OCI-LY7 (cell line): ENCODE results near the gene SUPT4H1. TPM values are rescaled to one million over a fixed set of nuclear protein-coding genes. Genes with fewer than 3 reads are reported as not detected.

Experiments used
- BruUV-seq: library from RNA; stranded (reverse); fragments of 400-500 nt; replicated peaks from 2 replicates; lab custom pipeline; 2021; lab: Mats Ljungman, UMichigan
- CTCF ChIA-PET: fragments of 300-600 bp; sonication (Branson Sonifier 250); formaldehyde crosslinking; loops from one replicate; lab custom pipeline; 2022; ENCODE audit warnings: antibody characterized with exemption; ENCODE audit not compliant: unreplicated experiment; lab: Charles Lee
- POLR2A ChIA-PET: fragments of 300-600 bp; sonication (Branson Sonifier 250); formaldehyde crosslinking; loops from one replicate; lab custom pipeline; 2022; ENCODE audit warnings: antibody characterized with exemption; lab: Charles Lee
- DNase-seq: peaks from one replicate; pipeline ENCODE4 v3.0.0-alpha.2; 2015; ENCODE audit warnings: low spot score
- H2AFZ ChIP-seq: fragments of 200-600 bp; sonication (generic), shearing (Covaris generic); 2 replicates; pipeline ENCODE4 v1.6.1; 2014; ENCODE audit warnings: mild to moderate bottlenecking, antibody characterized with exemption, low read length, moderate library complexity
- H3K27ac ChIP-seq: fragments of 200-600 bp; sonication (generic); 2 replicates; pipeline ENCODE4 v1.5.1; 2014; ENCODE audit warnings: mixed run types, low read depth, mild to moderate bottlenecking, moderate library complexity, low read length, inconsistent platforms; ENCODE audit not compliant: poor library complexity, severe bottlenecking
- H3K36me3 ChIP-seq: fragments of 200-600 bp; sonication (generic); 2 replicates; pipeline ENCODE4 v1.6.1; 2014; ENCODE audit warnings: mild to moderate bottlenecking, antibody characterized with exemption, low read length, moderate library complexity, mixed read lengths; ENCODE audit not compliant: insufficient read depth
- H3K4me1 ChIP-seq: fragments of 200-600 bp; sonication (generic); 2 replicates; pipeline ENCODE4 v1.5.1; 2014; ENCODE audit warnings: mild to moderate bottlenecking, low read length; ENCODE audit not compliant: insufficient read depth, poor library complexity, severe bottlenecking
- H3K4me2 ChIP-seq: fragments of 200-600 bp; sonication (generic); 2 replicates; pipeline ENCODE4 v1.6.1; 2014; ENCODE audit warnings: mild to moderate bottlenecking, low read length
- H3K4me3 ChIP-seq: fragments of 200-600 bp; sonication (generic); 2 replicates; pipeline ENCODE4 v1.5.1; 2014; ENCODE audit warnings: mild to moderate bottlenecking, low read depth, low read length; ENCODE audit not compliant: poor library complexity, severe bottlenecking
- H3K79me2 ChIP-seq: fragments of 200-600 bp; sonication (generic); 2 replicates; pipeline ENCODE4 v1.6.1; 2016; ENCODE audit warnings: low read depth, mild to moderate bottlenecking, low read length, moderate library complexity, mixed read lengths; ENCODE audit not compliant: insufficient read depth
- H3K9me2 ChIP-seq: fragments of 200-600 bp; sonication (generic); 2 replicates; pipeline ENCODE4 v1.6.1; 2016; ENCODE audit warnings: mild to moderate bottlenecking, low read length, mixed read lengths; ENCODE audit not compliant: insufficient read depth
- H3K9me3 ChIP-seq: fragments of 200-600 bp; sonication (generic); 2 replicates; pipeline ENCODE4 v1.6.1; 2014; ENCODE audit warnings: mild to moderate bottlenecking, mixed run types, low read length, mixed read lengths
- H4K20me1 ChIP-seq: fragments of 200-600 bp; sonication (generic); 2 replicates; pipeline ENCODE4 v1.6.1; 2014; ENCODE audit warnings: mild to moderate bottlenecking, antibody characterized with exemption, low read length, moderate library complexity, mixed read lengths; ENCODE audit not compliant: insufficient read depth
- EZH2phosphoT487 ChIP-seq: fragments of 200-600 bp; sonication (generic); IDR thresholded peaks from 2 replicates; pipeline ENCODE4 v1.6.1; 2018; ENCODE audit warnings: low read depth, borderline replicate concordance, mild to moderate bottlenecking, mixed run types, antibody characterized with exemption, low read length, moderate library complexity, mixed read lengths
- intact Hi-C: fragments of 100-400 bp; cut with micrococcal nuclease; formaldehyde crosslinking; loops from one replicate; pipeline ENCODE4 v1.10.0; 2022; ENCODE audit not compliant: unreplicated experiment
- total RNA-seq, 2 experiments: library from RNA; depleted of rRNA in 1 of 2; stranded (reverse); fragments of >200 nt in 1 of 2; shearing (Covaris generic) in 1 of 2; gene quantifications; 2 replicates each; pipeline ENCODE4 v1.2.3, GENCODE V29; 2014 to 2022
- TF ChIP-seq, protein P1 (sequence below): fragments of 200-600 bp; sonication (generic); conservative IDR thresholded peaks from 2 replicates; pipeline ENCODE4 v1.5.1; 2014; ENCODE audit warnings: mild to moderate bottlenecking, antibody characterized with exemption, low read length, moderate library complexity, mixed read lengths

Gene SUPT4H1
- total RNA-seq, 2 experiments from 2014 or later, result 56.5 to 65.5 TPM

DNA sequence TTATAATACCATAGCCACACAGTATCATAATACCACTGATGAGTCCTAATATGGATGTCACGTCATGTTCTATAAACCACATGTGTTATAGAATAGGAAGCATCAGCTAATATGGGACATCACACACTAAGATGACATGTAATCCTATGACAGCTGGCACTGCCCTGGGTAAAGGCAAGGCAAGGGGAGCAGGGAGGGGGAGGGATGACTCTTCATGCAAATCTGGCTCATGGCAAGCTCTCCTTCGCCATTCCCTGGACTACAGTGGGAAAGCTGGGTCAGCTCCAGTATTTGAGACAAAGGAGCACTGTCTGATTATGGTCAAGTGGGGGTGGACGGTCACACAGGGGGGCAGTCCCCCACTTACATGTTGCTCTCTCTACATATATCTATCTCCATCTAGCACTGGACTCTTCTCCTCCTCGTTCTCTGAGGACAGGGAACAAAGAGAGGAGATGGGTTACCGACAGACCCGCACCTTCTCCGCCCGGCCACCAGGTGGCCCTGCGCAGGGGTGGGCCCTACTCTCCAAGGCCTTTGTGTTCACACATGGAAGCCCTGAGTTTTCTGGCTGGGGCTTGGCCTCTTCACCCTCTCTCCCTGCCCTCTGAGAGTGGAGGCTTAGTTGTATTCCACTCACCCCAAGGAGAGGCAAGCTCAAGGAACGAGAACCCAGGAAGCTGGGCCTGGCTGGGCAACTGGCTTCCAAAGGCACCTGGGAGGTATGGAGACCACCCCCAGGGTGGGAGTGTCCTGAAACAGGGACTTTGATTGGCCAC lies 47.8 kb downstream of the SUPT4H1 start:
- Histone ChIP-seq H3K9me2 (no peaks in the 10 kb centered on the region), H3K79me2 (no peaks in the 10 kb centered on the region), H3K4me1 (peaks cover 22% of the 10 kb centered on the region), H2AFZ (no peak overlapping the region), H3K4me3 (no peak overlapping the region), H3K36me3 (no peaks in the 10 kb centered on the region), H4K20me1 (no peaks in the 10 kb centered on the region), H3K27ac (no peak overlapping the region), H3K9me3 (no peaks in the 10 kb centered on the region), H3K4me2 (no peak overlapping the region)
- POLR2A ChIA-PET, result interaction anchor here (0.9 to 1.0 kb wide), 2 partner anchors 10 to 103 kb away, joined by 3 to 5 read pairs; no protein-coding TSS in a partner anchor
- BruUV-seq, result no TSS peak
- CTCF ChIA-PET, result interaction anchor here (0.6 to 0.9 kb wide), 3 partner anchors 10 to 467 kb away, joined by 3 read pairs; no protein-coding TSS in a partner anchor
- TF ChIP-seq EZH2phosphoT487, result no peak
- TF ChIP-seq, protein P1, sequence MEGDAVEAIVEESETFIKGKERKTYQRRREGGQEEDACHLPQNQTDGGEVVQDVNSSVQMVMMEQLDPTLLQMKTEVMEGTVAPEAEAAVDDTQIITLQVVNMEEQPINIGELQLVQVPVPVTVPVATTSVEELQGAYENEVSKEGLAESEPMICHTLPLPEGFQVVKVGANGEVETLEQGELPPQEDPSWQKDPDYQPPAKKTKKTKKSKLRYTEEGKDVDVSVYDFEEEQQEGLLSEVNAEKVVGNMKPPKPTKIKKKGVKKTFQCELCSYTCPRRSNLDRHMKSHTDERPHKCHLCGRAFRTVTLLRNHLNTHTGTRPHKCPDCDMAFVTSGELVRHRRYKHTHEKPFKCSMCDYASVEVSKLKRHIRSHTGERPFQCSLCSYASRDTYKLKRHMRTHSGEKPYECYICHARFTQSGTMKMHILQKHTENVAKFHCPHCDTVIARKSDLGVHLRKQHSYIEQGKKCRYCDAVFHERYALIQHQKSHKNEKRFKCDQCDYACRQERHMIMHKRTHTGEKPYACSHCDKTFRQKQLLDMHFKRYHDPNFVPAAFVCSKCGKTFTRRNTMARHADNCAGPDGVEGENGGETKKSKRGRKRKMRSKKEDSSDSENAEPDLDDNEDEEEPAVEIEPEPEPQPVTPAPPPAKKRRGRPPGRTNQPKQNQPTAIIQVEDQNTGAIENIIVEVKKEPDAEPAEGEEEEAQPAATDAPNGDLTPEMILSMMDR, result peak; percentile 90
- DNase-seq, result peak; percentile 66
- intact Hi-C loops, result loop anchor here (1.0 kb wide), 1 partner anchor 143 kb away; no protein-coding TSS in a partner anchor

DNA sequence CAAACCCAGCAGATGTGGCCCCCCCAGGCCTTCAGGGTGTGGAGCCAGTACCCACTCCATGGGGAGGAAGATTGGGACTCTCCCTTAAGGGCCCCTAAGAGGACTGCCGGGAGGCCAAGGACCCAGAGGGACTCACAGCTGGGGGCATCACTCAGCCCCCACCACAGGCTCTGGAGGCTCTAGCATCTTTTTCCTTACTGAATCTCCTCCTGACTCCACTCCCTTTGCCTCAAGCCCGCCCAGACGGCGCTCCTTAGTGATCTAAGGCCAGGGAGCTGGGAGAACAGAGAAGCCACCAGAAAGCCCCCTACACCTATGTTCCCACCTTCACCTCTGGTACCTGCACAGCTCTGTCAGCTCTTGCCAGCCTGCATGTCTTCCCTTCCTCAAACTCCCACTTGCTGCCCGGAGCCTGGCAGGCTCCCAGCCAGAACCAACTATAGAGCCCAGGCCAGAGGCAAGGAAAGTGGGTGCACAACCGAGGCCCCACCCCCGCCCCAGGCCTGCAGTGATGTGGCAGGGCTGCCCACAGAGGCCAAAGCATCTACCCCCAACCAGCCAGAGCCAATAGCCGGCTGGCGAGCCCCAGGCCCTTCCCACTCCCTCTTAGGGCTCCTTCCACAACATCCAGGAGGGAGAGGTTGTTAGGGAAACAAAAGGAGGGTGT lies 48.9 kb downstream of the SUPT4H1 start:
- Histone ChIP-seq H3K4me3 (no peak overlapping the region), H3K79me2 (no peaks in the 10 kb centered on the region), H3K4me1 (peaks cover 22% of the 10 kb centered on the region), H3K9me2 (no peaks in the 10 kb centered on the region), H3K9me3 (no peaks in the 10 kb centered on the region), H2AFZ (no peak overlapping the region), H3K27ac (no peak overlapping the region), H4K20me1 (no peaks in the 10 kb centered on the region), H3K36me3 (no peaks in the 10 kb centered on the region), H3K4me2 (peak overlapping the region; percentile 41)
- intact Hi-C loops, result no loop called here
- DNase-seq, result no peak
- POLR2A ChIA-PET, result interaction anchor here (0.6 kb wide), 1 partner anchor 47 kb away, joined by 3 read pairs; no protein-coding TSS in a partner anchor
- TF ChIP-seq, protein P1, result no peak
- no peak for TF ChIP-seq EZH2phosphoT487
- CTCF ChIA-PET, result no interaction called here
- no TSS peak for BruUV-seq
